H1 (cell line): ENCODE data around the gene PC. TPM values are rescaled to one million over a fixed set of nuclear protein-coding genes. Genes with fewer than 3 reads are reported as not detected.

Experiments used
- CTCF ChIA-PET: fragments of 300-600 bp; sonication (Branson Sonifier 250); formaldehyde crosslinking; loops from one replicate; lab custom pipeline; 2021; ENCODE audit not compliant: partially characterized antibody; lab: Charles Lee
- POLR2A ChIA-PET: fragments of 300-600 bp; sonication (Branson Sonifier 250); formaldehyde crosslinking; loops from one replicate; lab custom pipeline; 2021; ENCODE audit warnings: inconsistent platforms; ENCODE audit not compliant: partially characterized antibody; lab: Charles Lee
- DNase-seq, 2 experiments: peaks; one replicate each; pipeline versions ENCODE4 v3.0.0 to v3.0.0-alpha.2; 2010 to 2022; ENCODE audit warnings: low spot score in 2 of 2, low read depth in 1 of 2, mixed read lengths in 1 of 2
- FAIRE-seq: peaks from 2 replicates; lab custom pipeline; 2011; peaks lifted over from hg19 to GRCh38; lab: Jason Lieb, UNC
- H2AFZ ChIP-seq: 2 replicates; pipeline ENCODE4 v1.8.1; 2012; ENCODE audit warnings: low read length, inconsistent platforms
- H2AK5ac ChIP-seq: 2 replicates; pipeline ENCODE4 v1.6.1; 2013; ENCODE audit warnings: low read depth, low read length
- H2BK120ac ChIP-seq: replicated peaks from 2 replicates; pipeline ENCODE3; 2013; ENCODE audit warnings: low read depth, low read length, inconsistent platforms
- H2BK12ac ChIP-seq: 2 replicates; pipeline ENCODE4 v1.6.1; 2013; ENCODE audit warnings: low read depth, low read length
- H2BK15ac ChIP-seq: 2 replicates; pipeline ENCODE4 v1.6.1; 2013; ENCODE audit warnings: low read length
- H2BK20ac ChIP-seq: 2 replicates; pipeline ENCODE4 v1.6.1; 2013; ENCODE audit warnings: low read length
- H2BK5ac ChIP-seq: 2 replicates; pipeline ENCODE4 v1.6.1; 2013; ENCODE audit warnings: low read depth, low read length
- H3K14ac ChIP-seq: 2 replicates; pipeline ENCODE4 v1.6.1; 2013; ENCODE audit warnings: inconsistent platforms; ENCODE audit not compliant: insufficient read length
- H3K18ac ChIP-seq: 2 replicates; pipeline ENCODE4 v1.6.1; 2013; ENCODE audit warnings: low read length; ENCODE audit errors: extremely low read depth
- H3K23ac ChIP-seq: 2 replicates; pipeline ENCODE4 v1.6.1; 2013; ENCODE audit warnings: inconsistent platforms; ENCODE audit not compliant: insufficient read length
- H3K23me2 ChIP-seq: 2 replicates; pipeline ENCODE4 v1.6.1; 2013; ENCODE audit warnings: low read depth, low read length
- H3K27ac ChIP-seq: 2 replicates; pipeline ENCODE4 v1.6.1; 2011; ENCODE audit warnings: low read depth, low read length, inconsistent platforms
- H3K27me3 ChIP-seq, 4 experiments: replicated peaks in 1 of 4; 1 replicate in 1 of 4; 2 replicates in 3 of 4; pipeline versions ENCODE4 v1.6.1 to v1.8.1; 2011 to 2013; ENCODE audit warnings: low read length in 3 of 4, mild to moderate bottlenecking in 3 of 4, inconsistent platforms in 2 of 4, mixed read lengths in 2 of 4, moderate library complexity in 1 of 4; ENCODE audit not compliant: control insufficient read depth in 3 of 4, insufficient read depth in 3 of 4; ENCODE audit errors: extremely low read depth in 1 of 4
- H3K36me3 ChIP-seq, 4 experiments: 2 replicates each; pipeline versions ENCODE4 v1.6.1 to v1.8.1; 2011 to 2013; ENCODE audit warnings: mild to moderate bottlenecking in 4 of 4, low read length in 3 of 4, moderate library complexity in 2 of 4, control low read depth in 1 of 4, inconsistent platforms in 1 of 4; ENCODE audit not compliant: insufficient read depth in 4 of 4, control insufficient read depth in 2 of 4
- H3K4ac ChIP-seq: replicated peaks from 2 replicates; pipeline ENCODE3; 2013; ENCODE audit warnings: low read length, low read depth, mixed read lengths, inconsistent platforms; ENCODE audit not compliant: insufficient read length
- H3K4me1 ChIP-seq, 4 experiments: replicated peaks in 1 of 4; 1 replicate in 1 of 4; 2 replicates in 3 of 4; pipeline versions ENCODE4 v1.6.1 to v1.8.1; 2011 to 2013; ENCODE audit warnings: low read length in 3 of 4, inconsistent platforms in 2 of 4, mixed read lengths in 1 of 4; ENCODE audit not compliant: insufficient read depth in 4 of 4, control insufficient read depth in 3 of 4
- H3K4me2 ChIP-seq, 2 experiments: 2 replicates each; pipeline versions ENCODE4 v1.6.1 to v1.8.1; 2011 to 2013; ENCODE audit warnings: low read depth in 2 of 2, low read length in 2 of 2, control low read depth in 1 of 2, inconsistent platforms in 1 of 2, mild to moderate bottlenecking in 1 of 2; ENCODE audit not compliant: insufficient read depth in 1 of 2
- H3K4me3 ChIP-seq, 4 experiments: fragments of 200-600, 300-600 bp in 1 of 4; sonication (generic), shearing (Covaris generic), sonication (Bioruptor Twin) in 1 of 4; 2 replicates each; pipeline versions ENCODE4 v1.5.1 to v1.8.1; 2011 to 2016; ENCODE audit warnings: low read length in 4 of 4, low read depth in 3 of 4, control low read depth in 2 of 4, inconsistent platforms in 2 of 4, mild to moderate bottlenecking in 2 of 4, mixed read lengths in 1 of 4, moderate library complexity in 1 of 4; ENCODE audit not compliant: insufficient read depth in 2 of 4; ENCODE audit errors: extremely low read depth in 1 of 4
- H3K56ac ChIP-seq: replicated peaks from 2 replicates; pipeline ENCODE3; 2013; ENCODE audit warnings: low read depth, mild to moderate bottlenecking, mixed read lengths, low read length, inconsistent platforms; ENCODE audit not compliant: insufficient read length
- H3K79me1 ChIP-seq: 2 replicates; pipeline ENCODE4 v1.6.1; 2013; ENCODE audit warnings: low read depth, low read length, control low read depth
- H3K79me2 ChIP-seq, 2 experiments: 2 replicates each; pipeline versions ENCODE4 v1.6.1 to v1.8.1; 2012 to 2013; ENCODE audit warnings: low read length in 2 of 2, mild to moderate bottlenecking in 2 of 2, inconsistent platforms in 1 of 2; ENCODE audit not compliant: insufficient read depth in 2 of 2, control insufficient read depth in 1 of 2
- H3K9ac ChIP-seq, 4 experiments: replicated peaks in 1 of 4; 1 replicate in 1 of 4; 2 replicates in 3 of 4; pipeline versions ENCODE4 v1.6.1 to v1.8.1; 2011 to 2013; ENCODE audit warnings: low read depth in 3 of 4, low read length in 3 of 4, control low read depth in 2 of 4, mild to moderate bottlenecking in 2 of 4, moderate library complexity in 2 of 4, inconsistent platforms in 1 of 4; ENCODE audit errors: extremely low read depth in 1 of 4
- H3K9me3 ChIP-seq, 2 experiments: 2 replicates each; pipeline versions ENCODE4 v1.6.1 to v1.8.1; 2012 to 2013; ENCODE audit warnings: mild to moderate bottlenecking in 2 of 2, moderate library complexity in 2 of 2, control low read depth in 1 of 2, inconsistent platforms in 1 of 2, low read depth in 1 of 2, low read length in 1 of 2, mixed read lengths in 1 of 2; ENCODE audit not compliant: insufficient read depth in 2 of 2
- H4K20me1 ChIP-seq, 2 experiments: replicated peaks in 1 of 2; 2 replicates each; pipeline versions ENCODE3 to v1.8.1; 2011 to 2013; ENCODE audit warnings: inconsistent platforms in 2 of 2, low read length in 2 of 2, mild to moderate bottlenecking in 1 of 2; ENCODE audit not compliant: insufficient read depth in 2 of 2, control insufficient read depth in 1 of 2
- H4K5ac ChIP-seq: 2 replicates; pipeline ENCODE4 v1.6.1; 2013; ENCODE audit warnings: low read length, low read depth, mixed read lengths, inconsistent platforms; ENCODE audit not compliant: insufficient read length
- H4K8ac ChIP-seq: 2 replicates; pipeline ENCODE4 v1.8.0; 2013; ENCODE audit warnings: mild to moderate bottlenecking, moderate library complexity, low read length, inconsistent platforms; ENCODE audit not compliant: insufficient read depth; ENCODE audit errors: extremely low read depth
- H4K91ac ChIP-seq: replicated peaks from 2 replicates; pipeline ENCODE3; 2013; ENCODE audit warnings: low read length, mixed read lengths, inconsistent platforms; ENCODE audit not compliant: insufficient read length
- BACH1 ChIP-seq: IDR thresholded peaks from 2 replicates; pipeline ENCODE4 v1.6.1; 2012; ENCODE audit warnings: low read length, improper control_type of control experiment
- KDM5A ChIP-seq: fragments of 200-600 bp; IDR thresholded peaks from 2 replicates; pipeline ENCODE4 v1.7.1; 2012; ENCODE audit warnings: mild to moderate bottlenecking, low read length, inconsistent platforms, mixed read lengths
- SIX5 ChIP-seq: IDR thresholded peaks from 2 replicates; pipeline ENCODE4 v1.6.1; 2011; ENCODE audit warnings: mild to moderate bottlenecking, low read depth, low read length
- TAF1 ChIP-seq: IDR thresholded peaks from 2 replicates; pipeline ENCODE4 v1.6.1; 2011; ENCODE audit warnings: mild to moderate bottlenecking, low read depth, low read length
- YY1 ChIP-seq: IDR thresholded peaks from 2 replicates; pipeline ENCODE4 v1.6.1; 2011; ENCODE audit warnings: low read depth, mild to moderate bottlenecking, low read length
- WGBS, 2 experiments: shearing (Covaris generic) in 1 of 2; methylation state at CpG; one replicate each; pipeline versions ENCODE4 v1.1.6 to v1.1.7; 2013 to 2015; ENCODE audit warnings: low lambda C conversion rate in 2 of 2, mixed read lengths in 2 of 2, inconsistent platforms in 1 of 2, low coverage in 1 of 2, missing lambda C conversion rate in 1 of 2; ENCODE audit not compliant: insufficient replicate concordance in 2 of 2, insufficient coverage in 1 of 2, insufficient read length in 1 of 2; ENCODE audit errors: extremely low coverage in 1 of 2, missing lambda C conversion rate in 1 of 2; 5-methylcytosine and 5-hydroxymethylcytosine counted together
- polyA plus RNA-seq, 7 experiments: library from polyadenylated mRNA; depleted of rRNA in 3 of 7; stranded (reverse) in 5 of 7; unstranded in 2 of 7; fragments of >200 nt in 5 of 7; fragments of 200-250 nt in 2 of 7; gene quantifications; 1 replicate in 5 of 7; 2 replicates in 1 of 7; 4 replicates in 1 of 7; pipeline versions ENCODE4 v1.2.1 to v1.2.3, GENCODE V29; 2011 to 2013; ENCODE audit warnings: missing spikeins in 2 of 7, mixed read lengths in 2 of 7
- total RNA-seq: library from RNA; stranded (reverse); fragmentation: NEBNext Ultra II Directional; extraction: Animal tissue kit (Norgen Biotek cat#: 25700); gene quantifications from 2 replicates; pipeline ENCODE4 v1.2.1, GENCODE V29; 2021
- TF ChIP-seq, protein P1 (sequence below): IDR thresholded peaks from 2 replicates; pipeline ENCODE4 v1.6.1; 2012; ENCODE audit warnings: inconsistent platforms

PC gene
- total and polyA plus RNA-seq, 2 of the 8 experiments (the other 6 are each of a cell fraction or from before 2014, with no cell fraction given) = 11.5 to 27.5 TPM

DNA sequence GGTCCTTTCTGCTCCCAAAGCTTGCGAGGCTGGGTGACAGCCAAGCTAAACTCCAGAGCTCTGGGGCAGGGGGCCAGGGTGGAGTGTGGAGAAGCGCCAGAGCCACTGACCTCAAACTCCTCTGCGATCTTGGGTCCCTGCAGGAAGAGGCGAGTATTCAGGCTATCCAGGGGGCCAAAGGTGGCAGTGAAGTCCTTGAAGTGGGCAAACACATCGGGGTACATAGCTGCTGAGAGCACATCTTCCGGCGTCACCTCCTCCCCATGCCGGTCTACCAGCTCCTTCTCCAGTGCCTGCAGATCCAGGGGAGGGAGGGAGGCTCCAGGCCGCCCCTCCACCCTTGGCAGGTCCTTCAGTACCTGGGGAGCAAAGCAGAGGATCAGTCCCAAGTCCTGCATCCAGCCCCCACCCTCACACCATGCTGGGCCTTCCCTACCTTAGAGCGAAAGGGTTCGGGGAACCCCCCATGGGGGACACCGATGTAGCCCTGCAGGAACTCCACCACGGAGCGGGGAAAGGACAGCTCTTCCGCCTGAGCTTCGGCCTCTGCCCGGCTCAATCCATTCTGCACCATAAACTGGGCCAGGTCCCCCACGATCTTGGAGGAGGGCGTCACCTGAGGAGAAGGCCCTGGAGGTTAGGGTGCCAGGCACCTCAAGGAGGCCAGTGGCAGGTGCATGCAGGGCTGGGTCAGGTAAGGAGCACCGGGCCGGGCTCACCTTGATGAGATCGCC lies 108.5 kb downstream of the PC start:
- Histone ChIP-seq H2BK12ac (no peak overlapping the region), H3K27ac (no peak overlapping the region), H2AFZ (no peak overlapping the region), H2BK120ac (no peak overlapping the region), H3K56ac (no peak overlapping the region), H3K79me1 (peaks cover 8% of the 10 kb centered on the region), H3K14ac (no peak overlapping the region), H2BK15ac (no peak overlapping the region), H2AK5ac (no peak overlapping the region), H3K79me2 (peaks cover 0 to 5% of the 10 kb centered on the region in 2 experiments; a peak in 1 of 4 replicates), H4K5ac (no peak overlapping the region), H4K91ac (no peak overlapping the region), H3K4me3 (no peak overlapping the region), H4K8ac (peak overlapping the region; percentile 58), H3K36me3 (peaks cover 4 to 25% (median 14%) of the 10 kb centered on the region in 4 experiments; a peak in 7 of 8 replicates), H4K20me1 (peaks cover 3 to 5% of the 10 kb centered on the region in 2 experiments), H3K9ac (no peak overlapping the region), H3K9me3 (no peaks in the 10 kb centered on the region), H3K23me2 (no peaks in the 10 kb centered on the region), H3K27me3 (no peaks in the 10 kb centered on the region), H2BK5ac (no peak overlapping the region), H2BK20ac (no peak overlapping the region), H3K4me1 (peaks cover 0 to 1% (median 0%) of the 10 kb centered on the region in 4 experiments; a peak in 2 of 7 replicates), H3K4ac (no peak overlapping the region), H3K18ac (no peak overlapping the region), H3K23ac (no peak overlapping the region), H3K4me2 (no peak overlapping the region)
- WGBS, 2 experiments = 94% methylated on average over 21 of the region's 22 CpGs; no CpG with 5 or more reads in 1 of the 2 experiments
- DNase-seq = no peak
- ChIA-PET POLR2A (interaction anchor here (1.3 to 2.4 kb wide), 4 partner anchors 8 to 14 kb away, joined by 3 to 5 read pairs (median 4); no protein-coding TSS in a partner anchor), CTCF (interaction anchor here (0.6 to 3.9 kb wide), 6 partner anchors 16 to 126 kb away, joined by 3 to 21 read pairs (median 4); partner anchors contain the start of gene C11orf86)
- no peak for FAIRE-seq
- TF ChIP-seq SIX5 = no peak
- TF ChIP-seq BACH1 = no peak
- TF ChIP-seq, protein P1, sequence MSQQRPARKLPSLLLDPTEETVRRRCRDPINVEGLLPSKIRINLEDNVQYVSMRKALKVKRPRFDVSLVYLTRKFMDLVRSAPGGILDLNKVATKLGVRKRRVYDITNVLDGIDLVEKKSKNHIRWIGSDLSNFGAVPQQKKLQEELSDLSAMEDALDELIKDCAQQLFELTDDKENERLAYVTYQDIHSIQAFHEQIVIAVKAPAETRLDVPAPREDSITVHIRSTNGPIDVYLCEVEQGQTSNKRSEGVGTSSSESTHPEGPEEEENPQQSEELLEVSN = no peak
- TF ChIP-seq TAF1 = no peak
- no peak for TF ChIP-seq KDM5A
- no peak for TF ChIP-seq YY1
